Hematopoietic multipotent progenitor cell treated with erythropoietin and hydrocortisone succinate and interleukin-3 and kit ligand, for 6 days (in vitro differentiated cells): Measurements from ENCODE around the gene TP53.
"Not testable (repeated sequence)": the region's sequence is repeated elsewhere in the genome, so short reads cannot be mapped to it uniquely, and the experiment has no call there.

Source experiments
- DNase-seq: peaks from one replicate; pipeline ENCODE4 v3.0.0-alpha.2; 2015

Gene TP53

DNA sequence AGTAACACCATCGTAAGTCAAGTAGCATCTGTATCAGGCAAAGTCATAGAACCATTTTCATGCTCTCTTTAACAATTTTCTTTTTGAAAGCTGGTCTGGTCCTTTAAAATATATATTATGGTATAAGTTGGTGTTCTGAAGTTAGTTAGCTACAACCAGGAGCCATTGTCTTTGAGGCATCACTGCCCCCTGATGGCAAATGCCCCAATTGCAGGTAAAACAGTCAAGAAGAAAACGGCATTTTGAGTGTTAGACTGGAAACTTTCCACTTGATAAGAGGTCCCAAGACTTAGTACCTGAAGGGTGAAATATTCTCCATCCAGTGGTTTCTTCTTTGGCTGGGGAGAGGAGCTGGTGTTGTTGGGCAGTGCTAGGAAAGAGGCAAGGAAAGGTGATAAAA, 14.1 kb downstream of the TP53 start:
- DNase-seq = peak; percentile 63

DNA sequence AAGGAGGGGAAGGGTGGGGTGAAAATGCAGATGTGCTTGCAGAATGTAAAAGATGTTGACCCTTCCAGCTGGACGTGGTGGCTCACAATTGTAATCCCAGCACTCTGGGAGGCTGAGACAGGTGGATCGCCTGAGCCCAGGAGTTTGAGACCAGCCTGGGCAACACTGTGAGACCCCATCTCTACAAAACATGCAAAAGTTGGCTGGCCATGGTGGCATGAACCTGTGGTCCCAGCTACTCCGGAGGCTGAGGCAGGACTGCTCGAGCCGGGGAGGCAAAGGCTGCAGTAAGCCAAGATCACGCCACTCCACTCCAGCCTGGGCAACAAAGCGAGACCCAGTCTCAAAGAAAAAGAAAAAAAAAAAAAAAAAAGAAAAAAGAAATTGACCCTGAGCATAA, 18.8 kb downstream of the TP53 start:
- no peak for DNase-seq

GRCh38 chr17:7667656-7668406, 19.5 kb downstream of the TP53 start:
- DNase-seq = no peak

- no peak for DNase-seq
These were observed 30.2 kb downstream of the TP53 start for GRCh38 chr17:7656958-7657609.

- no peak for DNase-seq
These were observed 31.8 kb downstream of the TP53 start for GRCh38 chr17:7655541-7655840.

- no peak for DNase-seq
These were observed 32.3 kb downstream of the TP53 start for GRCh38 chr17:7654832-7655540.

DNA sequence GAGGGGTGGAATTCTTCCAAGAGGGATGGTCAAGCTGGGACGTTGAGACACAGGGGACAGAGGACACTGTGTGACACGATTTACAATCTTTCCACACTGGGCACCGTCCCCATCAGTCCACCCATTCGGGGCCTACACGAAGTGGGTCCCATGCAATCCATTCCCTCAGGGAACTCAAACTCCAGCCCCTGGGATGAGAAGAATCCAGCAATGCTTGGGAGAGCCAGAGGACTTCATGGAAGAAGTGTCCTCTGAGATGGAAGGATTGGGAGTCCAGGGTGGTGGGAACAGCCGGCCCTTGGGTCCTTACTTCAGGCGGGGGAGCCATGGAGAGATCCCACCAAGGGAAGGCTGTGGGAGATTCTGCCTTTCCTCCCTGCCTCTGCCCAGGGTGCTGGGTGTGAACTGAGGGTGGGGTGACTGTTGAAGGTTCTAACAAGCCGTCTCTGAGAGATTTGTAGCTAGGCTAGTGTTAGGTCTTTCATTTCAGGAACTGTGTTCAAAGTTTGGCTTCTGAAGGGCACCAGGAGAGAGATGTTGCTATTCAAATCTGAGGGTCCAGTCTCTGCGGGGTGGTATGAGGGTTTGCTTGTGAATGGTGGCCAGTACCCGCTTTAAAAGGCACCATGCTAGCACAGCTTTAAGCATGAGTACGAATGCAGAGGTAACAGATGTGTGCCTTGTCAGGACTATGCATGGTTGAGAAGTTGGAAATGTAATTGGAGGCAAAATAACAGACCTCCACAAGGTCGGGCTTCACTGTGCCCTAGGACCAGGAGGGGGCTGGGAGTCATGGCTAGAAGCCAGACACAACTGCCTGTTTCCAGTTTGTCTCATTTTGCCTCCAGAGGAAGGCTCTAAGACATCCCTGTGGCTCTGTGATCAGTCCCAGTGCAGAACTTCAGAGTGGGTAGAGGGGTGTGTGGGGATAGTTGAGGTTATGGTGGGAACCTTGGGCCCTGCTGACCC, 34.6 kb downstream of the TP53 start:
- no peak for DNase-seq

GRCh38 chr17:7651665-7652387, 35.5 kb downstream of the TP53 start:
- DNase-seq = no peak

DNA sequence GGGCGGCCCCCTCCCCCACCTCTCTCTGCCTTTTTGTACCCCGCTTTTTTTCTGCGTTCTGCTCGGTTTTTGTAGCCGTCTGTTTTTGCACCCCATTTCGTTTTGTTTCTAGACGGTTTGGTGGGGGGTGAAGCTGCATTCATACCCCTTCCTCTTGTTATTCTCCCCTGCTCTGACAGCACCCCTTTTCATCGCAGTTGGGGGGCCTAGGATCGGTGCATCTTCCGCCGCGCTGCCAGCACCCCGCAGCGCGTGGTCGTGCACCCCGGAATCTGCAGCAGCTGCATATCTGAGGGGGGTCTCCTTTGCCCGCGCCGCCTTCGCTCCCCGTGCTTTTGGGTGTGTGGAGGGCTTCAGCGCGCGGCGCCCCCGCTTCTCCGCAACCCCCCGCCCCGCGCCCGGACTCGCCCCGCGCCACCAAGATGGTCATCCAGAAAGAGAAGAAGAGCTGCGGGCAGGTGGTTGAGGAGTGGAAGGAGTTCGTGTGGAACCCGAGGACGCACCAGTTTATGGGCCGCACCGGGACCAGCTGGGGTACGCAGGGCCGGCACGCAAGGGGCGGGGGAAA, 36.1 kb downstream of the TP53 start:
- no peak for DNase-seq

DNA sequence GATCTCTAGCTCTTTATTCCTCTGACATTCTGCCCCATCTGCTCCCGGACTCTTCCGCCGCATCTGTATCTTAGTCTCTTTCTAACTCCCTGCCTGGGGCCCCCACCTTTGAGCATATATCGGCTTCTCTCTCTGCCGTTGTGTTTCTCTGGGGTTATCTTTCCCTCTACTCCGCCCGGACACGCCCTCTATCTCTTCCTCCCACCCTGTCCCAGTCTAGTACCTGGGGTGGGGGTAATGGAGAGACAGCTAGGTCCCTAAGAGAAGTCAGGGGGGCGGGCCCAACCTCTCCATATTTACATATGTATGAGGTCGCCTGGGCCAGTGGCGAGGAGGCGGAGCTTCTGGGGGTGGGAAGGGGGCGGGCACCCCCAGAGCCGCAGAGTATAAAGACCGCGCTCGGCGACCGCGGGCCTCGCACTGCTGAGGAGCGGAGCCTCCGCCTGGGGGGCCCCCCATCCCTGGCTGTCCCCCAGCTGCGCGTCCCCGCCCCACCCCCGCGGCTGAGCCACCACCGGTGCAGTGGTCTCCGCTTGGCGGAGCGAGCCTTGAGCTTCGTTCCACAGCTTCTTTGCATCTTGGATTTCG, 36.7 kb downstream of the TP53 start, which contains the start of gene ATP1B2:
Gene ATP1B2, plus strand, starts transcription at position 418 of the 588 bp plus-strand sequence. CDS start 593 bp downstream, outside the sequence.
- DNase-seq = peak; percentile 100

DNA sequence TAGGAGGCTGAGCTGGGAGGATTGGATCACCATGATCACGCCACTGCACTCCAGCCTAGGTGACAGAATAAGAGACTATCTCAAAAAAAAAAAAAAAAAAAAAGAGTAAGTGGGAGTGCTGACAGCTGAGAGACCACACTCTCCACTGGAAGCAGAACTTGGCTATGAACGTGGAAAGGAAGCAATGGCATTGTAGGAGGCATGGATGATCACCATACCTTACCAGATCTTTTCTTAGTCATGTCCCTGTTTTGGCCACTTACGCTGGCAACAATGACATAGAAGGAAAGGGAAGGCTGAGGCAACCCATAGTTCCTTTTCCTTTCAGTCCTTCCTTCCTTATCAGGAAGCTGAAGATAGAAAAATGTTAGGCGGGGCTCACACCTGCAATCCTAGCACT, 40.3 kb downstream of the TP53 start:
- DNase-seq = no peak

DNA sequence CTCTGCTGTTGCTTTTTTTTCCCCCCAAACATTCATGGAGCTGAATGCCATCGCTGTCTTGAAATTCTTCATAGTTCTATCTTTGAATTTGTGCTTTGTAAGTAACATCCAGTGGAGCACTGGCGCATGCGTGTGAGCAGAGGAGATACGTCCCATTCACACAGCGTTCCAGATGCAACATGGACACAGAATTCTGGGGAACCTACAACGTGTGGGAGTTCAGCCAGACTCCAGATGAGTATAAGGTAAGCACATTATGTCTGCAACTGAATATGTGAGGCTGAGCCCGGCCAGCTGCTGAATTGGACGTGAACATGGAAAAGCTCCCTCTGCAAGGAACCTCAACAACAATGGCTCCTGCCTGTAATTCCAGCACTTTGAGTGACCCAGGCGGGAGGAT, 40.8 kb downstream of the TP53 start:
- no peak for DNase-seq

GRCh38 chr17:7644775-7645174, 42.5 kb downstream of the TP53 start:
- no peak for DNase-seq

GRCh38 chr17:7641635-7642034, 45.7 kb downstream of the TP53 start:
- DNase-seq = not testable (repeated sequence)

- DNase-seq = no peak
These were observed 46.5 kb downstream of the TP53 start for GRCh38 chr17:7640783-7641182.

- DNase-seq = no peak
These were observed 51.1 kb downstream of the TP53 start for GRCh38 chr17:7636163-7636562.

- DNase-seq = peak; percentile 72
These were observed 52.9 kb downstream of the TP53 start for GRCh38 chr17:7634384-7634783.

- DNase-seq = peak; percentile 35
These were observed 54.2 kb downstream of the TP53 start for GRCh38 chr17:7633093-7633492.

GRCh38 chr17:7632492-7632894, 54.8 kb downstream of the TP53 start:
- peak; percentile 90 for DNase-seq

- no peak for DNase-seq
These were observed 55.6 kb downstream of the TP53 start for GRCh38 chr17:7631398-7632380.
